Measurements from ENCODE around the gene KIF13A.
"Not testable (repeated sequence)": the region's sequence is repeated elsewhere in the genome, so short reads cannot be mapped to it uniquely, and the experiment has no call there.

KIF13A gene

DNA sequence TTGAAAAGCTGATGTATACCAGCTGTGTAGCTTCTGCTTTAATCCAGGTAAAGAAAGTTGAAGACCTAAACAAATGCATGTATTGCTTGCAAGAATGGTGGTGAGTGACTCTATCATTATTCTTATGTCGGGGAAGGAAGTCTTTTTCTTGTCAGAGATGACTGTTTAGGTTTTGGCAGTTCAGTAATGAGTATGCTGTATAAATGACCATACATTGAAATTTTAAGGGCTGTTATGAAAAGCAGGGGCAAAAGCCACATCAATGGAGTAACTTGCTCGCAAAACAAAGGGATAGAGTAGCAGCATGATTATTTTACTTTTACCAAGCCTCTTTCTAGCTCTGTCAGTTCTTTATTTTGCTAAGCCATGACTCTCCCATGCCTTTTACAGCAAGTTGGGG is 224.8 kb downstream of the KIF13A start:
- no peak for DNase-seq

DNA sequence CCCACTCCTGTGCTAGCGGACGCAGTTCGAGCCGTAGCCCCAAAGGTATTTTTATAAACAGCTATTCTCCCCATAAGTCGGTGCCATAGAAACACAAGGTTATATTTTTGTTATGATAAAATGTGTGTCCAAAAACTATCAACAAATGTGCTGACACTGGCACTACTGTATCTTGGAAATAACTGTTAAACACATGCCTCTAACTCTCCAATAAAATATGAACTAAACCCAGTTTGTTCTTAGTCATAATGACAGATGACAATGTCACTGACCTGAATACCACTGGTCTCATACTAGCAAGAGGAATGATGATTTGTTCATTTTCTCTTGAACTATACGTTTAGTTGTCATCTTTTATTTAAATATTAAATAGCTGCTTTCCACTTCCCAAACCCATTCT is 229.3 kb downstream of the KIF13A start:
- no peak for DNase-seq

DNA sequence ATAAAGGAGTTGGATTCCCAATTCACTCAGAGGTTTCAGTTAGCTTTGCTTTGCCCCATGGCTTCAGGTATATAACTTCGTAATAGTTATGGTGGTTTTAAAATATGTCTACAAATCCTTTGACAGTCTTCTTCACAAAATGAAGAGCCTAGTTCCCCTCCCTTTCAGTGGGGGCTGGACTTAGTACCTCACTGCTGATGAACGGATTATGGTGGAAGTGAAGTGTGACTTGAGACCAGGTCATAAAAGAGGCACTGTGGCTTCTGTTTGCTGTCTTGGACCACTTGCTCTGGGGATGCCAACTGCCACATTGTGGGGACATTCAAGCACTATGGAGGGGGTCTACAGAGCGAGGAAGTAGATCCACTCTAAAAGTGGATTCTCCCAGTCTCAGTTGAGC is 233.2 kb downstream of the KIF13A start:
- DNase-seq = no peak

DNA sequence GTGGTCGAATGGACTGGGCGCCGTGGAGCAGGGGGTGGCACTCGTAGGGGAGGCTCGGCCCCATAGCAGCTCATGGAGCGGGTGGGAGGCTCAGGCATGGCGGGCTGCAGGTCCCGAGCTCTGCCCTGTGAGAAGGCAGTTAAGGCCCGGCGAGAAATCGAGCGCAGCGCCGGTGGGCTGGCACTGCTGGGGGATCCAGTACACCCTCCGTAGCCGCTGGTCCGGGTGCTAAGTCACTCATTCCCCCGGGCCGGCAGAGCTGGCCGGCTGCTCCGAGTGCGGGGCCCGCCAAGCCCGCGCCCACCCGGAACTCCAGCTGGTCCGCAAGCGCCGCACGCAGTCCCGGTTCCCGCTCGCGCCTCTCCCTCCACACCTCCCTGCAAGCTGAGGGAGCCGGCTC is 242.1 kb downstream of the KIF13A start:
- DNase-seq = not testable (repeated sequence)

DNA sequence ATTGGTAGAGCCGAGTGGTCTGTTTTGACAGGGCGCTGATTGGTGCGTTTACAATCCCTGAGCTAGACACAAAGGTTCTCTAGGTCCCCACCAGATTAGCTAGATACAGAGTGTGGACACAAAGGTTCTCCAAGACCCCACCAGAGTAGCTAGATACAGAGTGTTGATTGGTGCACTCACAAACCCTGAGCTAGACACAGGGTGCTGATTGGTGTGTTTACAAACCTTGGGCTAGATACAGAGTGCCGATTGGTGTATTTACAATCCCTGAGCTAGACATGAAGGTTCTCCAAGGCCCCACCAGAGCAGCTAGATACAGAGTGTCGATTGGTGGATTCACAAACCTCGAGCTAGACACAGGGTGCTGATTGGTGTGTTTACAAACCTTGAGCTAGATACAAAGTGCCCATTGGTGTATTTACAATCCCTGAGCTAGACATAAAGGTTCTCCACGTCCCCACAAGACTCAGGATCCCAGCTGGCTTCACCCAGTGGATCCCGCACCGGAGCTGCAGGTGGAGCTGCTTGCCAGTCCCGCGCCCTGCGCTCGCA is 242.6 kb downstream of the KIF13A start:
- DNase-seq = not testable (repeated sequence)

DNA sequence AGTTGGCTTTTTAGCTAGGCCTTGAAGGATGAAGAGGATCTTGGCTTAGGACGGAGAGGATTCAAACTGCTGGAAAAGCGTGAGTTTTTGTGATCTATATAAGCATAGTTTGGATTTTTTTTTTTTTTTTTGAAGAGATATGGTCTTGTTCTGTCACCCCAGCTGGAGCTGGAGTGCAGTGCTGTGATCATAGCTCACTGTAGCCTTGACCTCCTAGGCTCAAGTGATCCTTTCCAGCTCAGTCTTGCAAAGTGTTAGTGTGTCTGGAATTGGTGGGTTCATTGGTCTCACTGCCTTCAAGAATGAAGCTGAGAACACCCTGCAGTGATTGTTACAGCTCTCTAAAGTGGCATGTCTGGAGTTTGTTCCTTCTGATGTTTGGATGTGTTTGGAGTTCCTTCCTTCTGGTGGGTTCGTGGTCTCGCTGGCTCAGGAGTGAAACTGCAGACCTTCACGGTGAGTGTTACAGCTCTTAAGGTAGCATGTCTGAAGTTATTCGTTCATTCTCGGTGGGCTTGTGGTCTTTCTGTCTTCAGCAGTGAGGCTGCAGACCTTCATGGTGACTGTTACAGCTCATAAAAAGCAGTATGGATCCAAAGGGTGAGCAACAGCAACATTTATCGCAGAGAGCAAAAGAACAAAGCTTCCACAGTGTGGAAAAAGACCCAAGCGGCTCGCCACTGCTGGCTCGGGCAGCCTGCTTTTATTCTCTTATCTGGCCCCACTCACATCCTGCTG is 243.2 kb downstream of the KIF13A start:
- DNase-seq = no peak

DNA sequence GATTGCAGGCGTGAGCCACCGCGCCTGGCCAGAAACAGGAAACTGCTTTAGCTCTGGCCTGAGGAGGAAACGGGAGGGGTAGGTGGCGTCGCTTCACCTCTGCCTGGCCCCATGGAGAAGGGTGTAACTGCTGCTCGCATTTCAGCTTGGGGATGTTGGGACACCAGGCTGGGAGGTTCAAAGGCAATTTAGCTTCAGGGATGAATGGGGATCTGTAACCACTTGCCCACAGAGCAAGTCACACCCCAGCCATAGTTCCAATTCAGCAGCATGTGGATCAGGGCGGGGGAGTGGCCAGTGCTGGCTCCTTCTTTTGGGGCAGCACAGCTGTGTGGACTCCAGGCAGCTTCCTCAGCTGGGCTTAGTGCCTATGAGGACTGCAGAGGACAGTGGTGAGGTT is 245.9 kb downstream of the KIF13A start:
- DNase-seq = no peak

DNA sequence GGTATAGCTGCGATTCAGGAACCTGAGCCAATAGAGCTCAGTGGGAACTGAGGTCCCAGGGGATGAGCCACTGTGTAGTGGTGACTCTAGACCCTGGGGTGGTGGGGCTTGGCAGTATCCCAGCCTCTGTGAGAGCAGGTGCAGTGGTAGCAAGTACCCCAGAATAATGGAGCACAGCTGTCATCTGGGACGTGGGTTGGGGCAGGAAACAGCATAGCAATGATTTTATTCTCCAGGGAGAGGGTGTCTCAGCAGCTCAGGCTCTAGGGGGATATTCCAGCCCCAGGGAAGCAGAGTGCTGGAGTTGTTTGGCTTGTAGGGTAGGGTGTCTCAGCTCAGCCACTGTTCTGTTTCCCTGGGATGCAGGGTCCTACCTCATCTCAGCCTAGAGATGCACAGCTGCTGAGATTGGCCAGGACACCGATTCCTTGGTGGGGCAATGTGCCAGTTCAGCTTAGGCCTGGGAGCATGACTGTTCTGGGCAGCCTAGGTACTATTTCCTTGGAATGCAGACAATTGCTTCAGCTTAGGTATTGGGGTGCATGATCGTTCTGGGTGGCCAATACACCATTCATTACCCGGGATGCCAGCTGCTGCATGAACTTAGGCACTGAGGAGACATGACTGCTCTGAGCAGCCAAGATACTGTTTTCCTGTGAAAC is 246.7 kb downstream of the KIF13A start:
- DNase-seq = peak; percentile 32

DNA sequence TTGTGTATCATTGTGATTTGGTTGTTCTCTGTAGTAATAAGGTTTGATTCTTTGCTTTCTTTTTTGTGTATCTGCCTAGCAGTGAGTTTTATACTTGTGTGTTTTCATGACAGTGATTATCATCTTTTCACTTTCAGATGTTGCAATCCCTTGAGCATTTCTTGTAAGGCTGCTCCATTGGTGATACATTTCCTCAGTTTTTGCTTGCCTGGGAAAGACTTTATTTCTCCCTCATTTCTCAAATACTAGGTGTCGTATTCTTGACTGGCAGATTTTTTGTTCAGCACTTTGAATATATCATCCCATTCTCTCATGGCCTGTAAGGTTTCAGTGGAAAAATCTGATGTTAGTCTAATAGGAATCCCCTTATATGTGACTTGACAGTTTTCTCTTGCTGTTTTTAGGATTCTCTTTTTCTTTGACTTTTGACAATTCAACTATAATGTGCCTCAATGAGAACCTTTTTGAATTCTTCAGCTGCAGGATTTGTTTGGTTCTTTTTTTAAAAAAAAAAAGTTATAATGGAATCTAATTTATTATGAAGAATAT is 249.7 kb downstream of the KIF13A start:
- DNase-seq = no peak

DNA sequence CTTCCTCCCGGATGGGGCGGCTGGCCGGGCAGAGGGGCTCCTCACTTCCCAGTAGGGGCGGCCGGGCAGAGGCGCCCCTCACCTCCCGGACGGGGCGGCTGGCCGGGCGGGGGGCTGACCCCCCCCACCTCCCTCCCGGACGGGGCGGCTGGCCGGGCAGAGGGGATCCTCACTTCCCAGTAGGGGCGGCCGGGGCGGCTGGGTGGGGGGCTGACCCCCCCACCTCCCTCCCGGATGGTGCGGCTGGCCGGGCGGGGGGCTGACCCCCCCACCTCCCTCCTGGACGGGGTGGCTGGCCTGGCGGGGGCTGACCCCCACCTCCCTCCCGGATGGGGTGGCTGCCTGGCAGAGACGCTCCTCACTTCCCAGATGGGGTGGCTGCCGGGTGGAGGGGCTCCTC is 252.1 kb downstream of the KIF13A start:
- DNase-seq = not testable (repeated sequence)

DNA sequence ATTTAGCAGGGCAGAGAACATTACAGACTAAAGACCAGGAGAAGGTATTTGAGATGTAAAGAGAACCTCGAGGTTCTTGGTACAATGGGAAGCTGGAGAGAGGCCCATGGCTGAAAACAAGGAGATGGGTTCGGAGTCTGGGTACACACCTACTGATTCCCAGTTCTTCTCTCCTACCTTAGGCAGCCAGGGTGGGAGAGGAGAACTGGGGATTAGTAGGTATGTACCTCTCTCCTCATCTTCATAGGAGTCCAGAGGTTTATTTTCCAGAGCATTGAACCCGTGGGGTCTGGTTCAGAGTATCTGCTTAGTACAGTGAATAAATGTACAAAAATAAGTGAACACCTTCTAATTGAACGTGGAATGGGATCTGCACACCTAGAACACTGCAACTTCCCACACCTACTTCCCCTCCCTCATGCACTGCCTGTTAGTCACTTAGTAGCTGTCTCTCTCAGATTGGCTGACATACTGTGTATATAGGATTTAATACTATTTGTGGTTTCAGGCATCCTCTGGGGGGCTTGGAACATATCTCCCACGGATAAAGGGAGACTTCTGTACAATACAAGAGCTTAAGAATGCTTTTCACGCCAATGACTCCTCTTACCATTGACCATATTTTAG is 257.2 kb downstream of the KIF13A start:
- DNase-seq = no peak

DNA sequence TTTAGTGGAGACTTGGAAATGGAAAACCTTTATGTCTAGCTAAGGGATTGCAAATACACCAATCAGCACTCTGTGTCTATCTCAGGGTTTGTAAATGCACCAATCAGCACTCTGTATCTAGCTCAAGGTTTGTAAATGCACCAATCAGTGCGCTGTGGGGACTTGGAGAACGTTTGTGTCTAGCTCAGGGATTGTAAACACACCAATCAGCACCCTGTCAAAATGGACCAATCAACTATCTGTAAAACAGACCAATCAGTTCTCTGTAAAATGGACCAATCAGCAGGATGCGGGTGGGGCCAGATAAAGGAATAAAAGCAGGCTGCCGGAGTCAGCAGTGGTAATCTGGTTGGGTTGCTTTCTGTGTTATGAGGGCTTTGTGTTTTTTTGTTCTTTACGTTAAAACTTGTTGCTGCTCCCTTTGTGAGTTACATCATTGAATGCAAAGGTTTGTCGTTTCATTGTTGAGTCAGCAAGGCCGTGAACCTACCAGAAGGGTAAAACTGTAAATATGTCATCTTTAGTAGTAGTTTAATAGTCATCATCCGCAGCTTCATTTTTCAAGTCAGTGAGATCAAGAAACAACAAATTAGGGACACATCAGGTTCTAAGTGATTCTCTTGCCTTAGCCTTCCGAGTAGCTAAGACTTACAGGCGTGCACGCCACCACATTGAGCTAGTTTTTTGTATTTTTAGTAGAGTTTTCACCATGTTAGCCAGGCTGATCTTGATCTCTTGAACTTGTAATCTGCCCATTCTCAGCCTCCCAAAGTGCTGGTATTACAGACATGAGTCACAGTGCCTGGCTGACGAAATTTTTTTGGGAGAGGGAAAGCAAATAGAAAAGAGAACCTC is 258.0 kb downstream of the KIF13A start:
- DNase-seq = no peak

DNA sequence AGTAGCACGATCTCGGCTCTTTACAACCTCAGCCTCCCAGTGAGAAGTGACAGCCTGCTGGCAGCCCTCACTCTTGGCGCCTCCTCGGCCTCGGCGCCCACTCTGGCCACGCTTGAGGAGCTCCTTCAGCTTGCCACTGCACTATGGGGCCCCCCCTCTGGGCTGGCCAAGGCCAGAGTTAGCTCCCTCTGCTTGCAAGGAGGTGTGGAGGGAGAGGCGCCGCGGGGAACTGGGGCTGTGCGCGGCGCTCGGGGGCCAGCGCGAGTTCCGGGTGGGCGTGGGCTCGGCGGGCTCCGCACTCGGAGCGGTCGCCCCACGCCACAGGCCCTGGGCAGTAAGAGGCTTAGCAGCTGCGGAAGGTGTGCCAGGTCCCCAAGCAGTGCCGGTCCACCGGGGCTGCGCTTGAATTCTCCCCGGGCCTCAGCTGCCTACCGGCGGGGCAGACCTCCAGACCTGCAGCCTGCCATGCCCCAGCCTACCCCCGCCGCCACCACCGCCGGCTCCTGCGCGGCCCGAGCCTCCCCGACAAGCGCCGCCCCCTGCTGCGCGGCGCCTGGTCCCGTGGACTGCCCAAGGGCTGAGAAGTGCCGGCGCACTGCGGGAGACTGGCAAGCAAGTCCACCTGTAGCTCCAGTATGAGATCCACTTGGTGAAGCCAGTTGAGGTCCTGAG is 258.7 kb downstream of the KIF13A start:
- DNase-seq = no peak

DNA sequence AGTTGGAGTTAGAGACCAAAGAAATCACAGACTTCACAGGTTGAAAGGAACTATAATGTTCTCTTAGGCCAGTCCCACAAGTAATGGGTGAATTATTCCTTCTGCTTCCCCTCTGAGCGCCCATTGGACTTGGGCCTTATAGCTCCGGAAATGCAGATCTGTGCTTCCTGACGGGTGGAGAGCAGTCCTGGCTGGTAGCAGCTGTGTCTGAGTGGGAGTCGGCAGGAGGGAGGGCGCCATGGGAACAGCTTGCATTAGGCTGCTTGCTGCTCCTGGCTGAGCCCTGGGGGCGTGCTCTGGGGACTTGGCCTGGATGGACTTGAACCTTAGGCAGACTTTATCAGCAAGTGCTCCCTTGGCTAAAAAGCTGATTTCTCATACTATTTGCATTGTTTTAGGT is 262.4 kb downstream of the KIF13A start:
- peak; percentile 73 for DNase-seq

DNA sequence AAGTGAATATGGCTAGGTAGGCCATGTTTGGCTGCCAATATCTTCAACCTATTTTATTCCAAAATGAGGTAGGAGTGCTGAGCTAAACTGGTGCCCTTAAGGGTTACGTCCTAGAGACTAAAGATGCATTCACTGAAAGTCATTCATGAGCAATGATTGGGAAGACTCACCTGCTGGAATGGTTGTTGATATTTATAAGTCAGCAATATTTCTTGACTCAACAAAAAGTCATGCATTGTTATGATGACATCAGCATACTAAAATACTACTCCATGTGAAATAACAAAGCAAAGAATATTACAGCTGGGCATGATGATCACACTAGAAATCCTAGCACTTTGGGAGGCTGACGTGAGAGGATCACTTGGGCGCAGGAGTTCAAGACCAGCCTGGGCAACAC is 263.1 kb downstream of the KIF13A start:
- no peak for DNase-seq

DNA sequence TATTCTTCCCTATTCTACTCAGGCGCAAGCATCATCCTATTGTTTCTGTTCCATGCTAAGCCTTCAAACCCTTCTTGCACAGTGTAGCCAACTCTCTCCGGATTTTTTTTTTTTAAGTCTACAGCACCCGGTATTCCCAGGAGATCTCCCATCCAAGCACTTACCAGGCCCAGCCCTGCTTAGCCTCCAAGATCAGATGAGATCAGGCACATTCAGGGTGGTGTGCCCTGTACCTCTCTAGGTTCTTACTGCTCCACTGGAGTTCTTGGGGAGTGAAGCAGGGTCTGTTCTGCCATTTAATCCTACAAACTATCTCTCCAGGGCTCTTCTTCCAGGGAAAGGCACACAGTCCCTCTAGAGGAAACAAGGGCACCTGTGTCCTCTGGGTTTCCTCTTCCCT is 265.8 kb downstream of the KIF13A start:
- DNase-seq = no peak

DNA sequence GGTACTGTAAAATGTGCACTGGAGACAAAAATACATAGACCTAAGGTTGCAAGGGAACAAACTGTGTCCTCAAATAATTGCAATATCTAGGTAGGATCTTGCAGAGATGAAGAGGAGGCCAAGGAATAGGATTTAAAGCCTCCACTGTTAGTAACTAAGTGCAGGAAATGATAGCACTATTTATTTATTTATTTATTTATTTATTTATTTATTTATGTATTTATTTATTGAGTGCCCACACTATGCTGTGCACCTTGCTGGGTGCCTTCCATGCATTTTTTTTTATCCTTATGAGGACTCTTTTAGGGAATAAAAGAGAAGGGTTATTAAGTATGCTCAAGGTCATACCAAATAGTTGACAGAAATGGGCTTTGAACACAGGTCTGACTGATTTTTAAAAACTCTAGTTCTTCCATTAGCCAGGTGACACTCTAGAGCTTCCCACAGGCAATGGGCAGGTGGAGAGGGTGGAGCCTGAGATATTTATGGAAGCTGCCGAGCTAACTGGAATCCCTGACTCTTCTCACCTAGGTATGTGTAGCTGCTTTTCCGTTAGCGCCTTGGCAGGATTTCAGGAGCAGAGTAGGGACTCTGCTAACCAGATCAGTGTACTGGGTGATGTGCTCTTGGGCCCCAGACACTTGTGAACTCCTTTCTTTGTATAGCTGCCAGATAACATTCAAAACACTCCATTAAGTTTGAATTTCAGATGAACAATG is 268.0 kb downstream of the KIF13A start:
- no peak for DNase-seq

DNA sequence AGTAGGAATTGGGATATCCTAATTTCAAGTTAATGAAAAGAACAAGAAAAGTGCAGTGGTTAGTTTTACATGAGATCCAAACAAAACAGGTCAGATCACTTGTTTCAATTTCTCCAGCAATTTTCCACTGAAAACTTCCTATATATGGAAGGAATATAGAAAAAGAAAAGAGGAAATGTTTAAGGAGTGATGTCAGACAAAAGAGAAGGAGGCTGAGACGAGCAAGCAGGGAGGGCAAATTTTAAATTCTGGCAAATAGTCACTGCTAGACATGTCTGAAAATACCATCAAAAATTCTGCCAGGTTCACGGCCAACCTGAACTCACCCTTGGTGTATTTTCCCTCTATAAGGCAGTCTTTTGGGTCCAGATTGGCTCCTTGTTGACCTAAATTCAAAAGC is 271.2 kb downstream of the KIF13A start:
- DNase-seq = no peak

DNA sequence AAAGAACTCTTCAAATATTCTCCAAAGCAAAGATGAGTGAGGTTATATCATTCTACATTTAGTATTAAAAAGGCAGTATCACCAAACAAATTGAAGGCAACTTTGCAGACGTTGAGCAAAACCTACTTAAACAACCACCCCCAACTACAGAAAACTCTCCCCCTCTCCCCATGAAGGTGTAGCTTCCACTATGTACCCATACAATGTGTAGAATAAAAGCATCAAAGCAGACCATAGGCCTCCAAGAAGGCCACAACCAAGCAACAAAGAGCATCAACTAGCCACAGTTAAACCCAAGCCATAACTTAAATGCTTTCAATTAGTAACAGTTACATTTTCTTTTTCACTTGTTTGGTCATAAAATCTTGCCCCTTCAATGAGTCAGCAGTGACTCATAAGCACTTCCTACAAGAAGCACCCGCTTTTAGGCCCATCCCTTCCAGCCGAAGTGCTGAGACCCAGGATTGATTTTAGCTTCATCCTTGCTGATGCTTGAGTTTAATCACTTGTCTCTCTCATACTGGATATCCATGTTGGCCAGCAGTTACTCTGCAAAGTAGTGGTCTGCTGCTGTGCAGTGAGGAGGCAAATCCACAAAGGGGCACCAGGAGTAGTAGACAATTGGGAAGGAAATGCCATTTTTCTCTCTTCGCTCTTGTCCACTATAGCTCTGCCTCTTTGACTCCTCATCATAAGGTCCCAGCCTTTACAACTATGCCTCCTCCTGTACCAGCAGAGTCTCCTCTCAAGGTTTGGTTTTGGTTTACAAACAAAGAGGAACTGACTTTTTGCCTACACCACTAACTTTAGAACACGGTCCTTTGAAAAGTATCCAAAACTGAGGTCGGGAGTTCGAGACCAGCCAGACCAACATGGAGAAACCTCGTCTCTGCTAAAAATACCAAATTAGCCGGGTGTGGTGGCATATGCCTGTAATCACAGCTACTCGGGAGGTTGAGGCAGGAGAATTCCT is 272.3 kb downstream of the KIF13A start:
- DNase-seq = no peak

DNA sequence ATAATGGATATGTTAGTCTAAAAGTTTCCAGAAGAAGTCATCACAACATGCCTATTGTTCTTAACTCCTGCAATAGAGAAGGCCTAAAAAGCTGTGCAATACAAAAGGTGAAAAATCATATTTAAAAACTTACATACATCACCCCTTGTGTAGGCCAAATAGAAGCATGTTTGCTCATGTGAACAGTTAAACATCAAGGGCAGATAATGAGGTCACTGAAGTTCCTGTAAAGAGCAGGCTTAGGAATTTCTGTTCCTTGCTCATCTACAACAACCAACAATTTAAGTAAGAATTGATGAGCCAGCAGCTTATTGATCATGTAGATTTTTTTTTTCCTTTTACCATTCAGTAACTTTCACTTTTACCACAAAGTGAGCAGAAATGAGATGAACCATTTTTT is 273.3 kb downstream of the KIF13A start:
- DNase-seq = no peak

All from NCI-H524 treated with DMSO at 0.1 percent for 48 hours (cell line).